NCI-H2196 (cell line): Measurements from ENCODE around the gene CEBPB.
A peak's percentile ranks its signal among the peaks of the same experiment; 100 is the strongest.
"Not testable (repeated sequence)": the region's sequence is repeated elsewhere in the genome, so short reads cannot be mapped to it uniquely, and the experiment has no call there.

Experiments used
- DNase-seq: peaks from one replicate; lab custom pipeline; 2025; ENCODE audit not compliant: unreplicated experiment; lab: John Stamatoyannopoulos, UW

CEBPB gene

GRCh38 chr20:50190251-50191064, at the start of gene CEBPB:
CEBPB (plus strand) TSS chr20:50190830; CDS start chr20:50191034, 204 bp downstream.
- peak; percentile 86 for DNase-seq

- no peak for DNase-seq
These were observed 49.5 kb upstream of the CEBPB start for GRCh38 chr20:50141018-50141675.

- DNase-seq = no peak
These were observed 48.6 kb upstream of the CEBPB start for GRCh38 chr20:50141811-50142561.

- DNase-seq = peak; percentile 64
These were observed 47.8 kb upstream of the CEBPB start for GRCh38 chr20:50142812-50143211.

DNA sequence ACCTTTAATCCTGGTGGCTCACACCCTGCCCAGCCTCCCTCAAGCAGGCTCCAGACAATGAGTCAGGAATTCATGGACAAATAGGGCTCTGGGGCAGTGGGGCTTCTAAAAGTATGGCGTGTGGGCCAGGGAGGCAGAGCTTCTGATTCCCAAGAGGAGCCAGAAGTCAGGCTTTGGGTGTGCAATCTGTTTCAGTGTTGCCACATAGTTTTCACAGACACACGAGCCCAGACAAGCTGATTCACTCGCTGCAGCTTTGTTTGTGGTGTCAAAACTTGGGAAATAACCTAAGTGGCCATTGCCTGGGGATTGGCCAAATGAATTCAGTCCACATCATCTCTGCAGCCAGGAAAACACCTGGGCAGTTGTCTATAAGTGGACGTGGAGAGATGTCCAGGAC, 46.3 kb upstream of the CEBPB start:
- no peak for DNase-seq

DNA sequence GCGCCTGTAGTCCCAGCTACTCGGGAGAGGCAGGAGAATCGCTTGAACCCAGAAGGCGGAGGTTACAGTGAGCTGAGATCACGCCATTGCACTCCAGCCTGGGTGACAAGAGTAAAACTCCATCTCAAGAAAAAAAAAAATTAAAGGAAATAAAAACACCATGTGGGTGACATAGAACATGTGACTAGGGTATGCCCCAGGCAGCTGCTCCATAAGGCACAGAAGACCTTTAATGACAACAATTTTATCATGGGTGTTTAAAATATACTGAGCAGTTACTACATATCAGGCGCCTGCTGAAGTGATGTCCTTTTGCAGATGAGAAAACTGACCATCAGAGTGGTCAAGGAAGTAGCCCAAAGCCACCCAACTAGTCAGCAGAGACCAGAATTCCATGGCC, 45.1 kb upstream of the CEBPB start:
- DNase-seq = no peak

GRCh38 chr20:50146214-50146613, 44.4 kb upstream of the CEBPB start:
- no peak for DNase-seq

GRCh38 chr20:50146732-50147662, 43.6 kb upstream of the CEBPB start:
- peak; percentile 30 for DNase-seq

GRCh38 chr20:50149481-50150254, 41.0 kb upstream of the CEBPB start:
- no peak for DNase-seq

GRCh38 chr20:50151034-50151743, 39.4 kb upstream of the CEBPB start:
- peak; percentile 26 for DNase-seq

GRCh38 chr20:50152394-50153152, 38.1 kb upstream of the CEBPB start:
- DNase-seq = no peak

DNA sequence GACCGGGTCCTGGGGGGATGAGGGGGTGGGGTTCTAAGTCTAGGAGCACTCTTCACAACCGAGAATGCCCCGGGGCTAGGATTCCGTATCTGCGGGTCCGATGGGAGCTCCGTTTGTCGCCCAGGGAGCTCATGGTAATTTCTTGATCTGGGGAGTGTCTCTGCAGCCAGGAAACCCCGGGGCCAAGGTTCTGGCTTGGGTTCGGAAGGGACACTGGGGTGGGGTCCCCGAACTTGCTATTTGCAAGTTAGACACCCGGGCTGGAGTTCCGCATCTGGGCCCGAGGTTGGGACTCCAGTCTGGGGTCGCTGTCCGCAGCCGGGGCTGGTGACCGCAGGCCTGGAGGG, 37.5 kb upstream of the CEBPB start:
- DNase-seq = no peak

- peak; percentile 95 for DNase-seq
These were observed 36.9 kb upstream of the CEBPB start, which contains the start of gene PEDS1 for GRCh38 chr20:50153500-50154377. PEDS1 (minus strand) TSS chr20:50153723; CDS start chr20:50153637, 86 bp downstream.

GRCh38 chr20:50161494-50161893, 29.1 kb upstream of the CEBPB start:
- DNase-seq = not testable (repeated sequence)

- DNase-seq = peak; percentile 36
These were observed 26.9 kb upstream of the CEBPB start for GRCh38 chr20:50163570-50164317.

- peak; percentile 98 for DNase-seq
These were observed 24.7 kb upstream of the CEBPB start for GRCh38 chr20:50165684-50166554.
